NCI-H82 (cell line): ENCODE data around the gene AGGF1.
A peak's percentile ranks its signal among the peaks of the same experiment; 100 is the strongest.
"Not testable (repeated sequence)": the region's sequence is repeated elsewhere in the genome, so short reads cannot be mapped to it uniquely, and the experiment has no call there.

Source experiments
- DNase-seq: peaks from one replicate; lab custom pipeline; 2025; lab: John Stamatoyannopoulos, UW

Gene AGGF1

GRCh38 chr5:77030097-77031071 is at the start of gene AGGF1:
AGGF1 (plus strand) TSS chr5:77030404; CDS start chr5:77030767, 363 bp downstream.
- DNase-seq, result peak; percentile 95

- DNase-seq, result no peak
These were observed 49.6 kb upstream of the AGGF1 start for GRCh38 chr5:76980518-76981144.

GRCh38 chr5:76982450-76982849 is 47.8 kb upstream of the AGGF1 start:
- DNase-seq, result no peak

- DNase-seq, result no peak
These were observed 46.7 kb upstream of the AGGF1 start for GRCh38 chr5:76983468-76983867.

- no peak for DNase-seq
These were observed 43.2 kb upstream of the AGGF1 start for GRCh38 chr5:76986825-76987526.

- no peak for DNase-seq
These were observed 39.2 kb upstream of the AGGF1 start for GRCh38 chr5:76990899-76991459.

- not testable (repeated sequence) for DNase-seq
These were observed 36.8 kb upstream of the AGGF1 start for GRCh38 chr5:76993436-76993835.

- no peak for DNase-seq
These were observed 35.9 kb upstream of the AGGF1 start for GRCh38 chr5:76994337-76994736.

- not testable (repeated sequence) for DNase-seq
These were observed 32.0 kb upstream of the AGGF1 start for GRCh38 chr5:76998251-76998650.

GRCh38 chr5:76999451-76999850 is 30.8 kb upstream of the AGGF1 start:
- no peak for DNase-seq

GRCh38 chr5:77003246-77003645 is 27.0 kb upstream of the AGGF1 start:
- DNase-seq, result no peak

GRCh38 chr5:77006124-77006523 is 24.1 kb upstream of the AGGF1 start:
- no peak for DNase-seq

- DNase-seq, result peak; percentile 42
These were observed 21.8 kb upstream of the AGGF1 start for GRCh38 chr5:77008413-77008812.

- no peak for DNase-seq
These were observed 20.0 kb upstream of the AGGF1 start for GRCh38 chr5:77010243-77010642.

GRCh38 chr5:77011498-77011897 is 18.7 kb upstream of the AGGF1 start:
- no peak for DNase-seq

GRCh38 chr5:77012601-77013000 is 17.6 kb upstream of the AGGF1 start:
- DNase-seq, result no peak

GRCh38 chr5:77015938-77016569 is 14.2 kb upstream of the AGGF1 start:
- DNase-seq, result peak; percentile 37

GRCh38 chr5:77016962-77017361 is 13.2 kb upstream of the AGGF1 start:
- no peak for DNase-seq

GRCh38 chr5:77017668-77018067 is 12.5 kb upstream of the AGGF1 start:
- DNase-seq, result no peak

- no peak for DNase-seq
These were observed 7.4 kb upstream of the AGGF1 start for GRCh38 chr5:77022511-77023417.

GRCh38 chr5:77024490-77024889 is 5.7 kb upstream of the AGGF1 start:
- DNase-seq, result no peak
